ENCODE measurements around the gene HOXA3. TPM values are rescaled to one million over a fixed set of nuclear protein-coding genes. Genes with fewer than 3 reads are reported as not detected.

HOXA3 gene
- total RNA-seq, 4 donors from 2014 or later, result 3.4 to 3.9 (median 3.6) TPM

GRCh38 chr7:27165089-27165995 lies 13.0 kb upstream of the HOXA3 start, which contains the start of gene HOXA9:
HOXA9 (minus strand) TSS chr7:27165537; CDS start chr7:27165457, 80 bp downstream.
- TF ChIP-seq, protein P1, sequence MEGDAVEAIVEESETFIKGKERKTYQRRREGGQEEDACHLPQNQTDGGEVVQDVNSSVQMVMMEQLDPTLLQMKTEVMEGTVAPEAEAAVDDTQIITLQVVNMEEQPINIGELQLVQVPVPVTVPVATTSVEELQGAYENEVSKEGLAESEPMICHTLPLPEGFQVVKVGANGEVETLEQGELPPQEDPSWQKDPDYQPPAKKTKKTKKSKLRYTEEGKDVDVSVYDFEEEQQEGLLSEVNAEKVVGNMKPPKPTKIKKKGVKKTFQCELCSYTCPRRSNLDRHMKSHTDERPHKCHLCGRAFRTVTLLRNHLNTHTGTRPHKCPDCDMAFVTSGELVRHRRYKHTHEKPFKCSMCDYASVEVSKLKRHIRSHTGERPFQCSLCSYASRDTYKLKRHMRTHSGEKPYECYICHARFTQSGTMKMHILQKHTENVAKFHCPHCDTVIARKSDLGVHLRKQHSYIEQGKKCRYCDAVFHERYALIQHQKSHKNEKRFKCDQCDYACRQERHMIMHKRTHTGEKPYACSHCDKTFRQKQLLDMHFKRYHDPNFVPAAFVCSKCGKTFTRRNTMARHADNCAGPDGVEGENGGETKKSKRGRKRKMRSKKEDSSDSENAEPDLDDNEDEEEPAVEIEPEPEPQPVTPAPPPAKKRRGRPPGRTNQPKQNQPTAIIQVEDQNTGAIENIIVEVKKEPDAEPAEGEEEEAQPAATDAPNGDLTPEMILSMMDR (IDR thresholded peaks at IDR 0.05; ENCODE audit: low read depth), result no peak

DNA sequence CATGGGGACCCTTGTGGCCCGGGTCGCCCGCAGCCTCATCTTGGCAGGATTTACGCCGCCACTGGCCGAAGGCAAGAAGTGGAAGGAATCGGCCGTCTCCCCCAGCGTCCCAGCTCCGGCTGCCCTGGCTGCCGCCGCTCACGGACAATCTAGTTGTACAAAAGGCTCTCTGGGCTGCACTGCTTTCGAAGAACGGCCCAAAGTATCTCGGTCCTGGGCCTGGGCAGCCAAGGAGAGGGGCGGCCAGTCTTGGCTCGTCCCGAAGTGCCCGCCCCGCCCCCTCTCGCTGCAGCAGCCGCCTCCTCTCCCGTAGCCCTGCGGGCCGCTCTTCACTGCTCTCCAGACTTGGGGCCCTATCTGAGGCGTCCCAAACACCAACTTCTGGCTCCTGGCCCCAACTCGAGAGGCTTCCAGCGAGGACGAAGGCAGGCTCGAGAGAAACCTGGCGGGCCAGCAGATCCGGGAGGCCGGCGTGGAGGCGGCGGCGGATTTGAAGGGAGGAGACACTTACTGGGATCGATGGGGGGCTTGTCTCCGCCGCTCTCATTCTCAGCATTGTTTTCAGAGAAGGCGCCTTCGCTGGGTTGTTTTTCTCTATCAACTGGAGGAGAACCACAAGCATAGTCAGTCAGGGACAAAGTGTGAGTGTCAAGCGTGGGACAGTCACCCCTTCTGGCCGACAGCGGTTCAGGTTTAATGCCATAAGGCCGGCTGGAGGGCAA lies 12.1 kb upstream of the HOXA3 start:
- TF ChIP-seq, protein P1 (IDR thresholded peaks at IDR 0.05; ENCODE audit: low read depth), result no peak

DNA sequence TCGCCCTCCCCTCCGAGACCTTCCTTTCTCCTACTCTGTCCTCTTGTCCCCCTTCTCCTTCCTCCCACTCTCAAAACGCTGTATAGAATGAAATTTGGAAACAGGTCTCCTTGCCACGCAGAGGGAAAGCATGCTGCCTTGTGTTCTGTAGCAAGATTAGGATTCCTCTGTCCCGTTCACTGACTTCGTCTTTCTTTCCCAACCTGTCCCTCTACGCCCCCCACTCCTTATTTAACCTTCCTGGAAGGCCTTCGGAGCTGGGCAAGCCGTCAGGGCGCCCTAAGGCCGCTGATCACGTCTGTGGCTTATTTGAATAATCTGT lies 11.6 kb upstream of the HOXA3 start:
- TF ChIP-seq, protein P1 (IDR thresholded peaks at IDR 0.05; ENCODE audit: low read depth), result no peak

- TF ChIP-seq, protein P1 (IDR thresholded peaks at IDR 0.05; ENCODE audit: low read depth), result no peak
Measured at GRCh38 chr7:27163288-27164044, 11.1 kb upstream of the HOXA3 start.

DNA sequence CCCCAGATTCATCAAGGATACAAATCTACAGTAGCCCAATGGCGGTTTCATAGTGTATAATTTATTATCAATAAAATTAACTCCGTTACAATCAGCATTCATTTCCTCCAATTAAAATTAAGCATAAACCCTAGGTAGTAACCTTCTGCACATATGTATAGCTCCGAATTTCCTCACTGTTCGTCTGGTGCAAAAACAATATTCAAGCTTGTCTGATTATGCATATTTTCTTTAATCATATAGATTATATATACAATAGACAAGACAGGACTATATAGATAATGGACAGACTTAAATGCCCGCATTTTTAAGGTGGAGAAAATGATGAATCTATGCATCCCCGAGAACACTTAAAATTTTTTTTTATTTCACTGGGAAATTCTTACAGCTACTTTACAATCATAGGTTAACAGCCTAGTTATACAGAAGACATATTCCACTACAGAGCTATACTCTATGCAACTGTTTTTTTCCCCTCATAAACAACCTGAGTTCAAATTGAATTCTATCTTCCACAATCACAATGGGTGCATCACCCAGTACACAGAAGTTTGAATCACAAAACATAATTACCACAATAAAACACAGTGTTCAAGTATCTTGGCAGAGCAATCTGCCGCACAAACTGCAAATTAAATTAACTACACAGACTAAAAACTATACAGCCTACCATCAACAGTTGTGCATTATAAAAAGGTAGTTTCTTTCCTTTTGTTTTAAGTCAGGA lies 10.3 kb upstream of the HOXA3 start:
- TF ChIP-seq, protein P1 (IDR thresholded peaks at IDR 0.05; ENCODE audit: low read depth), result no peak

DNA sequence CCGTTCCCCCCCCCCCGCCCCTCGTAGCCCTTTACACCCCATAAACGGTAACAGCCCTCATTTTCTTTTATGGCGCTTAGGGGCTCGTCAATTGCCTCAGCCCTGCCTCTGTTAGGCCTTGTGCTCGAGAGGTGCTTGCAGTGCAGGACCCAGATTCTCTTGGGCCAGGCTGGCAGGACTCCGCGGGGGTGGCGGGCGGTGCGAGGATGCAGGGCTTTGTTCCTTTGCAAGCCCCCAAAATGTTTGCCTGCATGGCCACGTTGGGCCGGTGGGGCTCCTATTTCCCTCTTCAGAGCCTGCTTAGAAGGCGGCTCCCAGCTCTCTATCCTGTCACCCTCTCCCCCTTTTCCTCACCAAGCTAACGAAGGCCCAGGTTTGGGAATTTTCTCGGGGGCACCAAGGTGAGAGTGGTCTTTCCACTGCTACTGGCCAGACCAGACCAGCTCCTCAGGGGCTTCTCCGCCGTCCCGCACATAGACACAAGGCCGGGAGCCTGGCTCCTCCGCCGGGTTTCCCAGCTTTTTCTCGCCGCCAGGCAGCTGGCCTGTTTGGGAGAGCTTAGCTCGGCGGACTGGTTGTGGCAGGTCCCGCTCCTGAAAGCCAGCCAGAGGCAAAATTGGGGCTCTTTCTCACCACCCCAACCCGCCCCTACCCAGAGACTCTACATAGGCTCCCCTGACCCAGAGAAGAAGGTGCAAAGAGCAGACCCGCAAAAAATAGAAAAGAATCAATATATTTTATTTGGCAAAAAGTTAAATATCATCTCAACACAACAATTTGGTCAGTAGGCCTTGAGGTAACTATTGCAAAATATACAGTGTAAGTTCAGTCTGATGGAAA lies 9.6 kb upstream of the HOXA3 start:
- TF ChIP-seq, protein P1 (IDR thresholded peaks at IDR 0.05; ENCODE audit: low read depth), result no peak

Data from subcutaneous adipose tissue (tissue), 4 donors.